Epithelial cell of esophagus (primary cell): ENCODE measurements around the gene CCDC87.
A peak's percentile ranks its signal among the peaks of the same experiment; 100 is the strongest.

Experiments
- DNase-seq: peaks from one replicate; pipeline ENCODE4 v3.0.0; 2010; ENCODE audit warnings: low read depth
- H3K4me3 ChIP-seq: 2 replicates; pipeline ENCODE4 v1.5.1; 2011; ENCODE audit warnings: mild to moderate bottlenecking, low read length, control low read depth
- TF ChIP-seq, protein P1 (sequence below): IDR thresholded peaks from 2 replicates; pipeline ENCODE4 v1.5.1; 2011; ENCODE audit warnings: low read depth, mild to moderate bottlenecking, low read length, control low read depth, inconsistent platforms; ENCODE audit not compliant: insufficient read depth; ENCODE audit errors: missing control alignments

CCDC87 gene

DNA sequence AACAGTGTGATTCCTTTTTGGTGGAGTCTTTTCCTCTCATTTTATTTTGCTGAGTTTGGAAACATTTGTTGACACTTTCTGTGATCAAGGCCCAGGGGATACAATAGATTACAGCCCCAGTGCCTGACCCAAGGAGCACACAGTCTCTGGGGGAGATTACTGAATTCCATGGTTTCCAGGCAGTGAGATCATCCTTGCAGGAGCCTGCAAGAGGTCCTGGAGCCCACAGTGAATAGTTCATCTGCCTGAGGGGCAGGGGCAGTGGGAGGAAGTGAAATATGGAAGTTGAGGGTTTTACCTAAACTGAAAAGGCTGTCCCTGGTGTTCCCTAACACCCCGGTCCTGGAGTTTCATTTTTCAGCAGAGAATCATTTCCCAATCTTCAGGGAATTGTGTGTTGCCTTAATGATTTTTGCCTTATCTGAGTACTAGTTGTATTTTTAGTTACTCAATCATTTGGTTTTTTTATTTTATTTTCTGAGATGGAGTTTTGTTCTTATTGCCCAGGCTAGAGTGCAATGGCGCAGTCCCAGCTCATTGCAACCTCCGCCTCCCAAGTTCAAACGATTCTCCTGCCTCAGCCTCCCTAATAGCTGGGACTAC, 7.9 kb upstream of the CCDC87 start:
- H3K4me3 ChIP-seq = no peak overlapping the region
- TF ChIP-seq, protein P1, sequence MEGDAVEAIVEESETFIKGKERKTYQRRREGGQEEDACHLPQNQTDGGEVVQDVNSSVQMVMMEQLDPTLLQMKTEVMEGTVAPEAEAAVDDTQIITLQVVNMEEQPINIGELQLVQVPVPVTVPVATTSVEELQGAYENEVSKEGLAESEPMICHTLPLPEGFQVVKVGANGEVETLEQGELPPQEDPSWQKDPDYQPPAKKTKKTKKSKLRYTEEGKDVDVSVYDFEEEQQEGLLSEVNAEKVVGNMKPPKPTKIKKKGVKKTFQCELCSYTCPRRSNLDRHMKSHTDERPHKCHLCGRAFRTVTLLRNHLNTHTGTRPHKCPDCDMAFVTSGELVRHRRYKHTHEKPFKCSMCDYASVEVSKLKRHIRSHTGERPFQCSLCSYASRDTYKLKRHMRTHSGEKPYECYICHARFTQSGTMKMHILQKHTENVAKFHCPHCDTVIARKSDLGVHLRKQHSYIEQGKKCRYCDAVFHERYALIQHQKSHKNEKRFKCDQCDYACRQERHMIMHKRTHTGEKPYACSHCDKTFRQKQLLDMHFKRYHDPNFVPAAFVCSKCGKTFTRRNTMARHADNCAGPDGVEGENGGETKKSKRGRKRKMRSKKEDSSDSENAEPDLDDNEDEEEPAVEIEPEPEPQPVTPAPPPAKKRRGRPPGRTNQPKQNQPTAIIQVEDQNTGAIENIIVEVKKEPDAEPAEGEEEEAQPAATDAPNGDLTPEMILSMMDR = no peak
- DNase-seq = no peak

DNA sequence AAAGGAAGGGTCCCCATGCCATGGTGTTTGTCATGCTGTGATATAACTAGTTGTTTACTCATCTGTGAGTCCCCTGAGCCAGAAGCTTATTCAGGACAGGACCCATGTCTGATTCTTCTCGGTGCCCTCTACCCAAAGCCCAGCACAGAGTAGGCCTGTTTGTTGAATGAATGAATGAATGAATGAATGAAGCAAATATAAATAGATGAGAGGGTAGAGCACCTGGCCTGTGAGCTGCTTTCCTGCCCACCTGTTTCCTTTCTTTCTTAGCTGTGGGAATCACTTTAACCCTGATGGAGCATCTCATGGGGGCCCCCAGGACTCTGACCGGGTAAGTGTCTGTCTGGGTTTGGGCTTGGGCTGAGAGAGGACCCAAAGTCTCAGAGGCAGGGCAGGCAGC, 7.4 kb upstream of the CCDC87 start:
- DNase-seq = no peak
- no peak overlapping the region for H3K4me3 ChIP-seq
- TF ChIP-seq, protein P1 = no peak

GRCh38 chr11:66598993-66599392, 6.1 kb upstream of the CCDC87 start:
- no peak for DNase-seq
- TF ChIP-seq, protein P1 = no peak
- no peak overlapping the region for H3K4me3 ChIP-seq

DNA sequence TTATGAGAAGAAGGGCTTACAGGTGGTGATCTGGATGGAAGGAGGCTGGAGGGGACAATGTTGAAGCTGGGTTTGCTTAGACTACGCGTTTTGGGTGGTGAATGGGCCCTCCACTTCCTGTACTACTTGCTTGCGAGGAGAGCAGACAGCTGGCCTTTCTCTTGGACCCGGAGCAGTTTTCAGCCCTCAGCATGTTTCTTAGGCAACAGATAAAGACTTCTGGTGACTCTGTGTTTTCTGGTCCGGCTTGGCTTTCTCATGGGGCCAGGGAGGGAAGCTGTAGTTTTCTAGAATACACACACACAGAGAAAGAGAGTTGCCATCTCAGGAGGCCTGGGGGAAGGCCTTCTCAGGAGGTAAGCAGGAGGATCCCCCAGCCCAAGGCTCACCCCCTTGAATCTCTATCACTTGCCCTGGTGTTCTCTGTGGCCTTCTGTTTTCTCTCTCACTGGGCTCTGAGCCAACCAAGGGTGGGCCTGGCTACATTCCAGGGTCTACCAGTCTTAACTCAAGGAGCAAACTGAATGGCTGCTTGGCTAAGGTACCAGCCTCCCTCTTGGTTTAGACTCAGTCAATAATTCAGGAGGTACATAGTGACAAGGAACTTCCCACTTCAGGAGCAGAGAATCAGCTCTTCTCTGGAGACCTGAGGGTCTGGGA, 2.5 kb upstream of the CCDC87 start:
- DNase-seq = no peak
- TF ChIP-seq, protein P1 = no peak
- no peak overlapping the region for H3K4me3 ChIP-seq

DNA sequence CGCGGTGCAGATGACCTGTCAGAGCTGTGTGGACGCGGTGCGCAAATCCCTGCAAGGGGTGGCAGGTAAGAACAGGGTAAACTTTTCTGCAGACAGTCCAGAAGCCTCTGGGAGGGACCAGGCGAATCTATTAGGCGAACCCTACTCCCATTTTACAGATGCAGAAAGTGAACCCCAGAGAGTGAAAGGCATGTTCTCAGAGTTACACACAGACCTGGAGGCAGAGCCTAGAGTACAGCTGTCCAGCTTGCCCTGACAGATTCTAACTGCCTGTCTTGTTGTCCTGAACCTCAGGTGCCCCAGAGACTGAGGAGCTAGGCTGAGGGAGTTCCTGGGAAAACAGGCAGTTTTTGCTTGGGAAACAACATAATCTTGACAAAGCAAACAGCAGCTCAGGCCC, 787 bp upstream of the CCDC87 start:
- peak overlapping the region; percentile 89 for H3K4me3 ChIP-seq
- TF ChIP-seq, protein P1 = no peak
- DNase-seq = no peak

DNA sequence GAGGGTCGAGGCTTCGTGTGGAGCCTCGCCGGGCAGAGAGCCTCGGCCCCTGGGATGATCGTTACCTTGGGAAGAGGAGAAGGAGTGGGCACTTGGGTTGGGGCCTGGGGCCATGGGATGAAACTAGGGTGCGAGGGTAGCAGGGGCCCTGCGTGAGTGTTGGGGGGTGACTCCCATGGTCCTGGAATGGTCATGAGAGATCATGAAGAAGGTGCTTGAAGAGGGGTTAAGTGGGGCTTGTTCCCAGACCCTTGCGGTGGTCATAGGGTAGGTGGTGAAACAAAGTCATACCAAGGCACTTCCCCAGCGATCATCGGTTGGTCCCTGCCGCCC, 406 bp upstream of the CCDC87 start:
- TF ChIP-seq, protein P1 = no peak
- H3K4me3 ChIP-seq = peak overlapping the region; percentile 89
- DNase-seq = no peak

GRCh38 chr11:66591175-66591574, 1.7 kb downstream of the CCDC87 start:
- TF ChIP-seq, protein P1 = no peak
- H3K4me3 ChIP-seq = no peak overlapping the region
- DNase-seq = no peak
